Measurements from ENCODE around the gene URM1.

DNA sequence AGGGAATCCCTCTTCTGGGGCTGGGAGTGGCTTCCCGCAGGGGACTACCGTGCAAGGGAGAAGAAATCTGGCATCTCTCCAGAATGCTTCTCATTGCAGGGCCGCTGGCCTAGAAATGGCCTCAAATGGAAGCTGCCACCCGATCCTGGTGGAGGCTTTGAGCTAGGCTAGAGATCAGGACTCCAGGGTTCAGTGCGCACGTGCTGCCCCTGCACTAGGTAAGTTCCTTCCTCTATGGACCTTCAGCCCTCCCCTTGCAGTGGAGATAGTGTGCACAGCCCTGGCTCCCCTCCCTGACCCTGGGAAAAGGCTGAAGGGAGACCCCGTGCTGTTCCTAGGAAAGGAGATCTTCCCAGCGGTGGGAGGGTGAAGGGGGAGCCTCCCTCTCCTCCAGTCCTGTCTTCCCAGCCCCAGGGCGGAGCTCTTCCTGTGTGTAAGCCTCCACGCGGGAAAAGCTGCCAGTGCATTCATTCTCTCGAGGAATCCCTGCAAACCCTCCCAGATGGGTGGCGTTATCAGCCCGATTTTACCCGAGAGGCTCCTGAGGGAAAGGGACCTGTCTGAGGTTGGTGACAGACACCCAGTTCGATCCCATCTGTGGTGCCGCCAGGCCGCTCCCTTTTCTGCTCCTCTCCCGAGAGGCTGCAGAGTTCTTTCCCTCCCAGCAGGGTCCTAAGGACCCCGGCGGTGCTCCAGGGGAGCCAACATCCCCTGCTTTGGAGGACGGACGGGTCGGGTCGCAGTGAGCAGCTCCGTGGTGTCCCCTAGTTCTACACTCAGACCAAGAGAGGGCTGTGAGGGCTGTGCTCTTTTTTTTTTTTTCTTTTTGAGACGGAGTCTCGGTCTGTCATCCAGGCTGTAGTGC is 48.1 kb downstream of the URM1 start:
- TF ChIP-seq, protein P1, sequence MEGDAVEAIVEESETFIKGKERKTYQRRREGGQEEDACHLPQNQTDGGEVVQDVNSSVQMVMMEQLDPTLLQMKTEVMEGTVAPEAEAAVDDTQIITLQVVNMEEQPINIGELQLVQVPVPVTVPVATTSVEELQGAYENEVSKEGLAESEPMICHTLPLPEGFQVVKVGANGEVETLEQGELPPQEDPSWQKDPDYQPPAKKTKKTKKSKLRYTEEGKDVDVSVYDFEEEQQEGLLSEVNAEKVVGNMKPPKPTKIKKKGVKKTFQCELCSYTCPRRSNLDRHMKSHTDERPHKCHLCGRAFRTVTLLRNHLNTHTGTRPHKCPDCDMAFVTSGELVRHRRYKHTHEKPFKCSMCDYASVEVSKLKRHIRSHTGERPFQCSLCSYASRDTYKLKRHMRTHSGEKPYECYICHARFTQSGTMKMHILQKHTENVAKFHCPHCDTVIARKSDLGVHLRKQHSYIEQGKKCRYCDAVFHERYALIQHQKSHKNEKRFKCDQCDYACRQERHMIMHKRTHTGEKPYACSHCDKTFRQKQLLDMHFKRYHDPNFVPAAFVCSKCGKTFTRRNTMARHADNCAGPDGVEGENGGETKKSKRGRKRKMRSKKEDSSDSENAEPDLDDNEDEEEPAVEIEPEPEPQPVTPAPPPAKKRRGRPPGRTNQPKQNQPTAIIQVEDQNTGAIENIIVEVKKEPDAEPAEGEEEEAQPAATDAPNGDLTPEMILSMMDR (conservative IDR thresholded peaks at IDR 0.05 in 1 of 2, IDR thresholded peaks at IDR 0.05 in 1 of 2; ENCODE audit: low read depth in 1 of 2, low read length in 2 of 2) = no peak
- TF ChIP-seq EZH2 (IDR thresholded peaks at IDR 0.05; ENCODE audit: low read length, missing control alignments) = no peak

Measured in fibroblast of lung (primary cell).